Measurements from ENCODE around the gene PIAS1. TPM values are rescaled to one million over a fixed set of nuclear protein-coding genes. Genes with fewer than 3 reads are reported as not detected.
A peak's percentile ranks its signal among the peaks of the same experiment; 100 is the strongest.

PIAS1 gene
- polyA plus RNA-seq, 2 of the 4 experiments (the other 2 are of a cell fraction) = 23.2 to 49.5 TPM

DNA sequence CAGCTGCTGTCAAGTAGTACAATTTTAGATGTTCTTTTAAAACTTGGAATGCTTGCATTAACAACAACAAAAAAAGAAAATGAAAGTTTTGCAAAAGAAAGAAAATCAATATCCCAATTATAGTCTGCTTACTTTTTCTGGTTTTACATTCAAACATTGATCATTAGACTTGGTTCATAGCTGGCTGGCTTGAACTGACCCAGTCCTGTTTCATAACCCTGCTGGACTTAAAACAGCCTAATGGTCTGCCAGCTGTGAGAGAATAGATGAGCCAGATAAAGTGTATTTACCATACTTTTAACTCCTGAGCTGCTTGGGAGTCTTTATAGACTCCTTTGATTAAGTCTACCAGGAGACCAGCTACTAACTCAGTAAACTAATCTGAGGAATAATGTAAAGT, 59.2 kb downstream of the PIAS1 start:
- H3K27ac ChIP-seq = no peak overlapping the region
- CTCF ChIA-PET = interaction anchor here (1.1 to 2.2 kb wide), 3 partner anchors 26 to 266 kb away, joined by 3 to 10 read pairs (median 3); no protein-coding TSS in a partner anchor
- POLR2A ChIA-PET = interaction anchor here (0.5 to 1.0 kb wide), 2 partner anchors 59 kb away, joined by 5 read pairs; partner anchors contain the start of gene PIAS1
- peak overlapping the region; percentile 75; the same call in 2 of the 3 replicates for H3K4me2 ChIP-seq
- FAIRE-seq = no peak
- no peaks in the 10 kb centered on the region for H3K9me3 ChIP-seq
- no peak for DNase-seq (ENCODE audit: low read depth in 1 of 2, low spot score in 1 of 2)
- TF ChIP-seq KDM1A (IDR thresholded peaks at IDR 0.05; ENCODE audit: low read depth) (no peak), NPAS2 (CRISPR knock-in tag; IDR thresholded peaks at IDR 0.05; ENCODE audit: borderline replicate concordance) (no peak), NR3C1 (IDR thresholded peaks at IDR 0.05) (no peak), EP300 (IDR thresholded peaks at IDR 0.05) (no peak)
- peak in 1 of 2 experiments; percentile 51; a peak in 3 of 6 replicates for ATAC-seq
- H3K4me1 ChIP-seq = peaks cover 16% of the 10 kb centered on the region
- no peak overlapping the region for H3K4me3 ChIP-seq

DNA sequence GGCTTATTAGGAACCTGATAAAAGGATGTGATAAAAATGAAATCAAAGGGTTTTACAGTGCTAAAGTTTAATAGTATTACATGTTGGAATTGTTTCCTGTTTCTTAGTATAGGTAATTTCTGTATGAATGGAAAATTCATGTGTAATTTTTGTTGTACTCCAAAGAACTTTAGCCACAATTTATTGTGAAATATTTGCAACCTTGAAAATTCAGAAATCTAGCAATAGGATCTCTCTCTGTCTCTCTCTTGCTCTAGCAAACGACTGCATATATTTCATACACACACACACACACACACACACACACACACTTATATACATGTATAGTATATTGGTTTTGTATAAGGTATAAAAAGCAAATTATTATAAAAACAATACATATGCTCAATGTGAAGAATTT, 59.6 kb downstream of the PIAS1 start:
- peak; percentile 23 for FAIRE-seq
- H3K9me3 ChIP-seq = no peaks in the 10 kb centered on the region
- peak overlapping the region; percentile 75 for H3K4me2 ChIP-seq
- 30% methylated on average over 1 of the region's 1 CpG for WGBS (ENCODE audit: missing lambda C conversion rate)
- no peak for DNase-seq (ENCODE audit: low read depth in 1 of 2, low spot score in 1 of 2)
- ChIA-PET CTCF (interaction anchor here (1.1 to 2.2 kb wide), 3 partner anchors 27 to 267 kb away, joined by 3 to 10 read pairs (median 3); no protein-coding TSS in a partner anchor), POLR2A (interaction anchor here (0.5 kb wide), 1 partner anchor 60 kb away, joined by 5 read pairs; the partner anchor contains the start of gene PIAS1)
- no peak for TF ChIP-seq CHD2 (IDR thresholded peaks at IDR 0.05; ENCODE audit: low read length, partially characterized antibody)
- TF ChIP-seq EP300 (IDR thresholded peaks at IDR 0.05) = no peak
- TF ChIP-seq FOSB (CRISPR knock-in tag; IDR thresholded peaks at IDR 0.05) = no peak
- TF ChIP-seq, protein P1, sequence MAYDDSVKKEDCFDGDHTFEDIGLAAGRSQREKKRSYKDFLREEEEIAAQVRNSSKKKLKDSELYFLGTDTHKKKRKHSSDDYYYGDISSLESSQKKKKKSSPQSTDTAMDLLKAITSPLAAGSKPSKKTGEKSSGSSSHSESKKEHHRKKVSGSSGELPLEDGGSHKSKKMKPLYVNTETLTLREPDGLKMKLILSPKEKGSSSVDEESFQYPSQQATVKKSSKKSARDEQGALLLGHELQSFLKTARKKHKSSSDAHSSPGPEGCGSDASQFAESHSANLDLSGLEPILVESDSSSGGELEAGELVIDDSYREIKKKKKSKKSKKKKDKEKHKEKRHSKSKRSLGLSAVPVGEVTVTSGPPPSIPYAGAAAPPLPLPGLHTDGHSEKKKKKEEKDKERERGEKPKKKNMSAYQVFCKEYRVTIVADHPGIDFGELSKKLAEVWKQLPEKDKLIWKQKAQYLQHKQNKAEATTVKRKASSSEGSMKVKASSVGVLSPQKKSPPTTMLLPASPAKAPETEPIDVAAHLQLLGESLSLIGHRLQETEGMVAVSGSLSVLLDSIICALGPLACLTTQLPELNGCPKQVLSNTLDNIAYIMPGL (CRISPR knock-in tag; IDR thresholded peaks at IDR 0.05; ENCODE audit: borderline replicate concordance) = no peak
- no peak for TF ChIP-seq EHMT2 (IDR thresholded peaks at IDR 0.05; ENCODE audit: low read depth)
- no peak for TF ChIP-seq RNF2 (IDR thresholded peaks at IDR 0.05; ENCODE audit: borderline replicate concordance, low read depth)
- no peak for TF ChIP-seq JUNB (IDR thresholded peaks at IDR 0.05)
- TF ChIP-seq, protein P2, sequence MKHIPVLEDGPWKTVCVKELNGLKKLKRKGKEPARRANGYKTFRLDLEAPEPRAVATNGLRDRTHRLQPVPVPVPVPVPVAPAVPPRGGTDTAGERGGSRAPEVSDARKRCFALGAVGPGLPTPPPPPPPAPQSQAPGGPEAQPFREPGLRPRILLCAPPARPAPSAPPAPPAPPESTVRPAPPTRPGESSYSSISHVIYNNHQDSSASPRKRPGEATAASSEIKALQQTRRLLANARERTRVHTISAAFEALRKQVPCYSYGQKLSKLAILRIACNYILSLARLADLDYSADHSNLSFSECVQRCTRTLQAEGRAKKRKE (CRISPR knock-in tag; IDR thresholded peaks at IDR 0.05; ENCODE audit: low read depth) = no peak
- no peak for TF ChIP-seq JUN (IDR thresholded peaks at IDR 0.05)
- no peak for TF ChIP-seq HOXB13 (CRISPR knock-in tag; IDR thresholded peaks at IDR 0.05; ENCODE audit: low read depth)
- no peak for TF ChIP-seq PHF8 (IDR thresholded peaks at IDR 0.05; ENCODE audit: borderline replicate concordance, low read depth)
- TF ChIP-seq NPAS2 (CRISPR knock-in tag; IDR thresholded peaks at IDR 0.05; ENCODE audit: borderline replicate concordance) = no peak
- no peak for TF ChIP-seq POLR2A (IDR thresholded peaks at IDR 0.05; ENCODE audit: low read length)
- TF ChIP-seq, protein P3, sequence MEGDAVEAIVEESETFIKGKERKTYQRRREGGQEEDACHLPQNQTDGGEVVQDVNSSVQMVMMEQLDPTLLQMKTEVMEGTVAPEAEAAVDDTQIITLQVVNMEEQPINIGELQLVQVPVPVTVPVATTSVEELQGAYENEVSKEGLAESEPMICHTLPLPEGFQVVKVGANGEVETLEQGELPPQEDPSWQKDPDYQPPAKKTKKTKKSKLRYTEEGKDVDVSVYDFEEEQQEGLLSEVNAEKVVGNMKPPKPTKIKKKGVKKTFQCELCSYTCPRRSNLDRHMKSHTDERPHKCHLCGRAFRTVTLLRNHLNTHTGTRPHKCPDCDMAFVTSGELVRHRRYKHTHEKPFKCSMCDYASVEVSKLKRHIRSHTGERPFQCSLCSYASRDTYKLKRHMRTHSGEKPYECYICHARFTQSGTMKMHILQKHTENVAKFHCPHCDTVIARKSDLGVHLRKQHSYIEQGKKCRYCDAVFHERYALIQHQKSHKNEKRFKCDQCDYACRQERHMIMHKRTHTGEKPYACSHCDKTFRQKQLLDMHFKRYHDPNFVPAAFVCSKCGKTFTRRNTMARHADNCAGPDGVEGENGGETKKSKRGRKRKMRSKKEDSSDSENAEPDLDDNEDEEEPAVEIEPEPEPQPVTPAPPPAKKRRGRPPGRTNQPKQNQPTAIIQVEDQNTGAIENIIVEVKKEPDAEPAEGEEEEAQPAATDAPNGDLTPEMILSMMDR (IDR thresholded peaks at IDR 0.05) = no peak
- TF ChIP-seq, protein P4, sequence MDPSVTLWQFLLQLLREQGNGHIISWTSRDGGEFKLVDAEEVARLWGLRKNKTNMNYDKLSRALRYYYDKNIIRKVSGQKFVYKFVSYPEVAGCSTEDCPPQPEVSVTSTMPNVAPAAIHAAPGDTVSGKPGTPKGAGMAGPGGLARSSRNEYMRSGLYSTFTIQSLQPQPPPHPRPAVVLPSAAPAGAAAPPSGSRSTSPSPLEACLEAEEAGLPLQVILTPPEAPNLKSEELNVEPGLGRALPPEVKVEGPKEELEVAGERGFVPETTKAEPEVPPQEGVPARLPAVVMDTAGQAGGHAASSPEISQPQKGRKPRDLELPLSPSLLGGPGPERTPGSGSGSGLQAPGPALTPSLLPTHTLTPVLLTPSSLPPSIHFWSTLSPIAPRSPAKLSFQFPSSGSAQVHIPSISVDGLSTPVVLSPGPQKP (IDR thresholded peaks at IDR 0.05; ENCODE audit: low read depth, low read length) = no peak
- no peak for TF ChIP-seq MYC (IDR thresholded peaks at IDR 0.05; ENCODE audit: borderline replicate concordance, low read length)
- TF ChIP-seq FOSL2 (IDR thresholded peaks at IDR 0.05) = no peak
- no peak for TF ChIP-seq FOSL2 (CRISPR knock-in tag; IDR thresholded peaks at IDR 0.05)
- H3K4me1 ChIP-seq = peaks cover 16% of the 10 kb centered on the region
- peak overlapping the region; percentile 27; the same call in 1 of the 3 replicates for H3K4me3 ChIP-seq
- ATAC-seq = no peak; a peak in 1 of 6 replicates
- no peak overlapping the region for H3K27ac ChIP-seq
